ENCODE results near the gene LARP4B.

Gene LARP4B

GRCh38 chr10:846126-846685, 85.3 kb downstream of the LARP4B start (continued):
- no peak for TF ChIP-seq ZNF654 (tag by site-specific recombination; IDR thresholded peaks at IDR 0.05; ENCODE audit: low read depth)
- TF ChIP-seq ZNF157 (tag by site-specific recombination; IDR thresholded peaks at IDR 0.05): no peak
- TF ChIP-seq ZNF112 (tag by site-specific recombination; IDR thresholded peaks at IDR 0.05): no peak
- TF ChIP-seq ZNF626 (tag by site-specific recombination; IDR thresholded peaks at IDR 0.05): no peak
- no peak for TF ChIP-seq ELK4 (IDR thresholded peaks at IDR 0.05; ENCODE audit: borderline replicate concordance, low read depth, low read length)
- TF ChIP-seq HOXA7 (CRISPR knock-in tag; IDR thresholded peaks at IDR 0.05; ENCODE audit: borderline replicate concordance): no peak
- TF ChIP-seq ZNF518A (tag by site-specific recombination; conservative IDR thresholded peaks at IDR 0.05; ENCODE audit: low read depth): no peak
- no peak for TF ChIP-seq ZNF211 (tag by site-specific recombination; IDR thresholded peaks at IDR 0.05; ENCODE audit: low read depth)

- Histone ChIP-seq H3K9me3 (ENCODE audit: control insufficient read depth, insufficient read depth, low read depth, low read length) (no peaks in the 10 kb centered on the region), H3K27ac (ENCODE audit: extremely low read depth, low read depth, low read length) (no peak overlapping the region), H3K36me3 (ENCODE audit: control insufficient read depth in 2 of 2, insufficient read depth in 1 of 2, low read length in 2 of 2) (peaks cover 25 to 80% of the 10 kb centered on the region in 2 experiments), H3K4me1 (ENCODE audit: control insufficient read depth, insufficient read depth, low read length) (no peaks in the 10 kb centered on the region), H3K4me3 (ENCODE audit: low read depth, low read length) (no peak overlapping the region)
- ChIA-PET CTCF (no interaction called here), POLR2A (no interaction called here)
- TF ChIP-seq TRIM28 (IDR thresholded peaks at IDR 0.05; ENCODE audit: borderline replicate concordance, low read length) (no peak), ZNF112 (tag by site-specific recombination; IDR thresholded peaks at IDR 0.05) (no peak), ZNF324 (tag by site-specific recombination; IDR thresholded peaks at IDR 0.05) (no peak), ZNF138 (tag by site-specific recombination; IDR thresholded peaks at IDR 0.05; ENCODE audit: borderline replicate concordance) (no peak), OSR2 (tag by site-specific recombination; IDR thresholded peaks at IDR 0.05) (no peak), SALL2 (tag by site-specific recombination; IDR thresholded peaks at IDR 0.05; ENCODE audit: borderline replicate concordance) (no peak), ZNF768 (tag by site-specific recombination; IDR thresholded peaks at IDR 0.05) (no peak), ZSCAN30 (tag by site-specific recombination; IDR thresholded peaks at IDR 0.05) (no peak), ZNF426 (tag by site-specific recombination; IDR thresholded peaks at IDR 0.05) (no peak), ZNF23 (tag by site-specific recombination; IDR thresholded peaks at IDR 0.05; ENCODE audit: borderline replicate concordance) (no peak), ZNF391 (tag by site-specific recombination; IDR thresholded peaks at IDR 0.05; ENCODE audit: borderline replicate concordance, low read depth) (no peak), ZNF544 (tag by site-specific recombination; IDR thresholded peaks at IDR 0.05) (no peak), ZNF513 (tag by site-specific recombination; IDR thresholded peaks at IDR 0.05) (no peak), PRDM6 (tag by site-specific recombination; IDR thresholded peaks at IDR 0.05) (no peak), ZBTB7A (tag by site-specific recombination; IDR thresholded peaks at IDR 0.05; ENCODE audit: low read depth) (no peak), ZNF560 (tag by site-specific recombination; IDR thresholded peaks at IDR 0.05; ENCODE audit: borderline replicate concordance) (no peak), ZBTB10 (tag by site-specific recombination; IDR thresholded peaks at IDR 0.05) (no peak), ZFP41 (tag by site-specific recombination; IDR thresholded peaks at IDR 0.05; ENCODE audit: borderline replicate concordance) (no peak)
Measured at GRCh38 chr10:845526-845925, 86.0 kb downstream of the LARP4B start.
